ACC112 (cell line): ENCODE measurements around the gene FBXO36.

ENCODE experiments used
- H2AFZ ChIP-seq: fragments of 200-600 bp; sonication (generic); one replicate; pipeline ENCODE4 v1.6.0; 2017; ENCODE audit warnings: antibody characterized with exemption, low read length; ENCODE audit not compliant: unreplicated experiment
- H3K27ac ChIP-seq: fragments of 200-600 bp; sonication (generic); 2 replicates; pipeline ENCODE4 v1.5.1; 2014; ENCODE audit warnings: low read depth, mild to moderate bottlenecking, antibody characterized with exemption, low read length, moderate library complexity
- H3K27me3 ChIP-seq: fragments of 200-600 bp; sonication (generic); 2 replicates; pipeline ENCODE4 v1.6.1; 2014; ENCODE audit warnings: mild to moderate bottlenecking, antibody characterized with exemption, low read length, moderate library complexity, mixed read lengths; ENCODE audit not compliant: insufficient read depth
- H3K36me3 ChIP-seq: fragments of 200-600 bp; sonication (generic); 2 replicates; pipeline ENCODE4 v1.6.1; 2016; ENCODE audit warnings: mild to moderate bottlenecking, antibody characterized with exemption, low read length, moderate library complexity, mixed read lengths; ENCODE audit not compliant: insufficient read depth
- H3K4me1 ChIP-seq: fragments of 200-600 bp; sonication (generic); one replicate; pipeline ENCODE4 v1.6.1; 2016; ENCODE audit warnings: low read length, mixed read lengths; ENCODE audit not compliant: insufficient read depth, unreplicated experiment, control insufficient read depth
- H3K4me3 ChIP-seq: fragments of 200-600 bp; sonication (generic); 2 replicates; pipeline ENCODE4 v1.5.1; 2014; ENCODE audit warnings: mild to moderate bottlenecking, low read depth, low read length
- H3K79me2 ChIP-seq: fragments of 200-600 bp; sonication (generic); one replicate; pipeline ENCODE4 v1.6.0; 2016; ENCODE audit warnings: low read length; ENCODE audit not compliant: control insufficient read depth, unreplicated experiment, insufficient read depth

FBXO36 gene, protein sequence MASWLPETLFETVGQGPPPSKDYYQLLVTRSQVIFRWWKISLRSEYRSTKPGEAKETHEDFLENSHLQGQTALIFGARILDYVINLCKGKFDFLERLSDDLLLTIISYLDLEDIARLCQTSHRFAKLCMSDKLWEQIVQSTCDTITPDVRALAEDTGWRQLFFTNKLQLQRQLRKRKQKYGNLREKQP

DNA sequence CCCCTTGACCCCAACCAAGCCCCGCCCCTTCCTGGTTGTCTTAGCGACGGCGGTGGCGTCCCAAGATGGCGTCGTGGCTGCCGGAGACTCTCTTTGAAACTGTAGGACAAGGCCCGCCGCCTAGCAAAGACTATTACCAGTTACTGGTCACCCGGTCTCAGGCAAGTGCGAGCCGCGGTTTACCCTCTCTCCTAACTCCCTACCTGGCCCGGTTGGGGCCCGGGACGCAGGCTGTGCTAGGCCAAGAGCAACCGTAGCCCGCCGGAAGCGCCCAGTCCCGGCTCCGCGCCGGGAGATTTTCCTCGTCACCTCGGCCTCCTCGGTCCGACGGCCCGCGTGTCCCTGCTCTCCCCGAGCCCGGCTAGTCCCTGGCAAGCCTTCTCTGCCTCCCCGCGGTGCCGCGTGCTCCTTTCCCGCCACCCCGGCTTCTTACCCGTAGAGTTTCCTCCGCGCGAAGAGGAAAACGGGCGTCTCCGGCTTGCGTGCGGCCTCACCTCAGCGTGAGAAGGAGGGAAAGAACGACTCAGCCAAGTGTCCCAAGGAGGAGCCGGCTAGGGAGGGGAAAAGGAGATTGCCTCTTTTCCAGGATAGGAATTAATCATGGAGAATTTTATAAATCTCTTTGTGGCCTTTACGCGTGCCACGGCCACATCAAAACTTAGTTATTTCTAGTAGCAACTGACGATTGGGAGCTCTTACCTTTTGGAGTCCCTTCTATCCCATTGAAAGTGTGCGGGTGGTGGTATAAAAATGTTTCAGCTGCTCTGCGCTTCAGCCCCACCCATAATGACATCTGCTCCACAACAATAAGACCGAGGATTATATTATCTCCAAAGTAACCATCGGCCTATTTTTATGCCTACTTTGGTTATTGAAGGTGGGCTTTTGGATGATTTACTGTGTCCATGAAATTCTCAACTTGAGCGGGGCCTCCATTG is at the start of gene FBXO36:
FBXO36 (plus strand) TSS at position 55 of the 938 bp plus-strand sequence; CDS start at position 66, 11 bp downstream.
- H3K27me3 ChIP-seq = no peaks in the 10 kb centered on the region
- H2AFZ ChIP-seq = peak within 1 kb of the TSS; percentile 99
- peaks cover 11% of the 10 kb centered on the region for H3K36me3 ChIP-seq
- peak within 1 kb of the TSS; percentile 93 for H3K4me3 ChIP-seq
- peak within 1 kb of the TSS; percentile 94 for H3K27ac ChIP-seq
- H3K79me2 ChIP-seq = peaks cover 57% of the 10 kb centered on the region
- peaks cover 22% of the 10 kb centered on the region for H3K4me1 ChIP-seq

DNA sequence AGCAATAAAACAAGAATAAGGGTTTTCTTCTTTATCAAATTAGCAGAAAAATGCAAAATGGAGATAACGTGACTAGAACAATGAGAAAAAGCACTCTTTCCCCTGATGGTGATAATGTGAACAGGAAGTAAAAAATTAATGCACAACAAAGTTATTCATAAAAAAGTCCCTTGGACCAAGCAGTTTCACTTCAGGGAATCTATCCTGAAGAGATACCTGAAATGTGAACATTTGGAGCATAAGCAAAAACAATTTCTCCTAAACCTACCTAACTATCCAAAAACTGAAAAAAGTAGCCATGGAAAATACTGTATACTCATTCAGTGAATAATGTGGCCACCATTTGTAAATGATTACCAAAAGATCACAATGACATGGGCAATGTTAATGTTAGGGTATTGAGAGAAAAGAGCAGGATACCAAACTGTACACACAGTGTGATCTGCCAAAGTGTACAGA is 49.2 kb upstream of the FBXO36 start:
- peaks cover 23% of the 10 kb centered on the region for H3K36me3 ChIP-seq
- H3K27ac ChIP-seq = no peak overlapping the region
- no peak overlapping the region for H3K4me3 ChIP-seq
- H3K4me1 ChIP-seq = no peaks in the 10 kb centered on the region
- H3K27me3 ChIP-seq = no peaks in the 10 kb centered on the region
- H3K79me2 ChIP-seq = peaks cover 83% of the 10 kb centered on the region
- no peak overlapping the region for H2AFZ ChIP-seq

DNA sequence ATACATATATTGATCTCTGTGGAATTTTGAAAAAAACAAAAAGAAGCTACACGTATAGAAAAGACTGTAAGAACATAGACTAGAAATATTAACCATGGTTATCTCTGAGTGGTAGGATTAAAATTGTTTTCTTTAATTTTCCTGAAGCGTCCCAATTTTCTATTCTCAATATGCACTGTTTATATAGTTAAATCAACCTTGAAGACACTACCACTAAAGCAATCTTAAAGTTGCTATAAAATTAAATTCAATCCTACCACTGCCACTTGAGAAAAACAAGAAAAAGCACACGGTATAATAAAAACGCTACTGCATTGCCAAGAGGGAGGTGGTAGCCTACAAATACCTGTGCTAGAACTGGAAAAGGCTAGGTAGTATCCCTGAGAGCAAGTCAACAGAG is 47.7 kb upstream of the FBXO36 start:
- H3K4me3 ChIP-seq = no peak overlapping the region
- H3K4me1 ChIP-seq = no peaks in the 10 kb centered on the region
- no peak overlapping the region for H2AFZ ChIP-seq
- no peaks in the 10 kb centered on the region for H3K27me3 ChIP-seq
- H3K27ac ChIP-seq = no peak overlapping the region
- H3K79me2 ChIP-seq = peaks cover 75% of the 10 kb centered on the region
- peaks cover 18% of the 10 kb centered on the region for H3K36me3 ChIP-seq

DNA sequence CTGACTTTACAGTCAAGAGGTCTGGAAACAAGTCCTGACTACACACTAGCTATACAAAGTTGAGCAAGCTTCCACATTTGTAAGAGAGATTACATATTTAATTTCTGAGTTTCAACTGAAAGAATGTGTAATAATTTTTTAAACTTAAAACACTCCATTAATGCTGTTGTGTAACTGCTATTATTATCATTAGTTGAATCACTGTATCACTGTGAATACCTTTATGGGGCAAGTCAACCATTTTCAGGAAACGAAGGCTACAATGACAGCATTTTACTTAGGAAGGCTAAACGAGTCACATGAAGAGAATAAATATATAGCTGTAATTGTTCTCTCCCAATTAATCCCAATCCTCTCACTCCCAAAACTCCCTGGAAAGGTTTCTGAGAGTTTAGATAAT is 46.8 kb upstream of the FBXO36 start:
- H3K27ac ChIP-seq = no peak overlapping the region
- H2AFZ ChIP-seq = no peak overlapping the region
- H3K79me2 ChIP-seq = peaks cover 75% of the 10 kb centered on the region
- H3K4me3 ChIP-seq = no peak overlapping the region
- H3K36me3 ChIP-seq = peaks cover 17% of the 10 kb centered on the region
- H3K27me3 ChIP-seq = no peaks in the 10 kb centered on the region
- no peaks in the 10 kb centered on the region for H3K4me1 ChIP-seq

DNA sequence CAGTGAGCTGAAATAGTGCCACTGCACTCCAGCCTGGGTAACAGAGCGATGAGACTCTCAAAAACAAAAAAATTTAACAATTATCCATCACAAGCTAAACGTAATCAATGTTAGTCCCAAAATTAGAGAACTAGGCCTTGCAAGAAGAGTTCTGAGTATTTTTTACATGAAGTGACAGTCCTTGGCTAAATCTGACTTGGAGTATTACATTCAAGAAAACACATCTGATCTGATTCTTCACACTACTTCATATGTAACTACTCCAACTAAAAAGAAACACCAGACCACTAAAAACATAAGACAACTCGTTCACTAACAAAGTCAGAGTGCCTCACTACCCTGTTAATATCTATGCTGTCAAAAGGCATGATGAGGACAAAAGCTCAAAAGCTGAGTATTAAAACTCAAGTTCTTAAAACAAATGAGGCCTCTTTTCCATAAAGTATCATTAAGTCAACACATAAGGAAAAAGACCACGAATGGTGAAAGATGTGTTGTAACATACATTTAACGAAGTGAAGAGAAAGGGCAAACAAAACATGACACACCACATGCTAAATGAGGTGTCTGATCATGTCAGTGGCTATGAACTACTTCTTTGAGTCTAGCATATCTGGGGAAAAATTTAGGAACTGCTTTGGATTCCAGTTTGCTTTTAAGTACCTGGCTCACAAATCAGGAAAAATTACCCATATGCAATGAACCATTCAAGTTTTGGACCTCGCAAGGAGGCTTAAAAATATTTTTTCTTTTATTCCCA is 42.9 kb upstream of the FBXO36 start:
- Histone ChIP-seq H3K27me3 (no peaks in the 10 kb centered on the region), H3K79me2 (peaks cover 75% of the 10 kb centered on the region), H3K27ac (no peak overlapping the region), H3K4me3 (no peak overlapping the region), H3K4me1 (no peaks in the 10 kb centered on the region), H2AFZ (no peak overlapping the region), H3K36me3 (peaks cover 14% of the 10 kb centered on the region)

DNA sequence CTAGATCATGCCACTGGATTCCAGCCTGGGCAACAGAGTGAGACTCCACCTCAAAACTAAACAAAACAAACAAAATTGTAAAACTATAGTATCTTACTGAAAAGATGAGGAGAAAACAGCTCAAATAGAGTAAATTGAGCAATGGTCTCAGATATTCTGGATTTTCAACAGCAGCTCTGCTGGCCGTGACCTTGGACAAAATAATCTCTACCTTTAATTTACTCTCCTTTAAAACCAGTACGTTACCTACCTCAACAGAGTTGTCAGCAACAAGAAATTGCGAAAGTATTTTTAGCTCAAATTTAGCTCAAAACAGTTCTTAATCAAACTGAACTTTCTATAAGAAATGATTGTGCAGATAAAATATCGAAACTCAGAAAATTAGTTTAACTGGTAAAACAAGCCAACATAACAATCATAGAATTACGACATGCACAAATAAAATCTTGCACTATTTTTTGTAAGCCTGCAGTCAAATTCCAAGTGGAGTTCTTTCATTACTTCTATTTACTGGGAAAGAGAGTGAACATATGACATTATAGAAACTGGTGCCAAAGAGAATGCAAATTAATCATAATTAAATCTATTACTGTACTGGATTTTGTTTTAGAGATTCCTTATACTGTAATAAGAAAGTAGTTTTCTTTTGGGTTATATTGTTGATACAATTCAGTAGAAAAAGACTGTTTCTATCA is 41.3 kb upstream of the FBXO36 start:
- no peak overlapping the region for H3K27ac ChIP-seq
- no peak overlapping the region for H2AFZ ChIP-seq
- no peak overlapping the region for H3K4me3 ChIP-seq
- peaks cover 76% of the 10 kb centered on the region for H3K79me2 ChIP-seq
- no peaks in the 10 kb centered on the region for H3K4me1 ChIP-seq
- no peaks in the 10 kb centered on the region for H3K27me3 ChIP-seq
- H3K36me3 ChIP-seq = peaks cover 10% of the 10 kb centered on the region

DNA sequence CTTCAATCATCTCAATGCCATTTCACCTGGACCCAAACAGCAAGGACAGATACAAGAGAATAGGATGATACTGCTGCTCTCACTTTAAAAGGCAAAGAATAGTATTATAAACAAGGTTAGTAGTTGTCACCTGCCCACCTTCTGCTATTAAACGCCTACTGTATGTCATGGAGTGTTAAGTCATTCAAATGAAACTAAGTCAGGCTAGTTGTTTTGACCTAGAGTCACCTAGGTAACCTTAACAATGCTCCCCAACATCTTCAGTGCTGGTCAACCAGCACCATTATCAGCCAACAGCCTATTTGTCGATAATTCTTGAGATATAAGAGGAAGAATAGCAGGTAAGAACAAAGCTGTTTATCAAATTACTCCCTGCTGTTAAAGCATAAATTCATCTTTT is 39.7 kb upstream of the FBXO36 start:
- H3K27ac ChIP-seq = no peak overlapping the region
- no peak overlapping the region for H3K4me3 ChIP-seq
- peaks cover 10% of the 10 kb centered on the region for H3K36me3 ChIP-seq
- peaks cover 1% of the 10 kb centered on the region for H3K4me1 ChIP-seq
- peaks cover 81% of the 10 kb centered on the region for H3K79me2 ChIP-seq
- no peaks in the 10 kb centered on the region for H3K27me3 ChIP-seq
- no peak overlapping the region for H2AFZ ChIP-seq

DNA sequence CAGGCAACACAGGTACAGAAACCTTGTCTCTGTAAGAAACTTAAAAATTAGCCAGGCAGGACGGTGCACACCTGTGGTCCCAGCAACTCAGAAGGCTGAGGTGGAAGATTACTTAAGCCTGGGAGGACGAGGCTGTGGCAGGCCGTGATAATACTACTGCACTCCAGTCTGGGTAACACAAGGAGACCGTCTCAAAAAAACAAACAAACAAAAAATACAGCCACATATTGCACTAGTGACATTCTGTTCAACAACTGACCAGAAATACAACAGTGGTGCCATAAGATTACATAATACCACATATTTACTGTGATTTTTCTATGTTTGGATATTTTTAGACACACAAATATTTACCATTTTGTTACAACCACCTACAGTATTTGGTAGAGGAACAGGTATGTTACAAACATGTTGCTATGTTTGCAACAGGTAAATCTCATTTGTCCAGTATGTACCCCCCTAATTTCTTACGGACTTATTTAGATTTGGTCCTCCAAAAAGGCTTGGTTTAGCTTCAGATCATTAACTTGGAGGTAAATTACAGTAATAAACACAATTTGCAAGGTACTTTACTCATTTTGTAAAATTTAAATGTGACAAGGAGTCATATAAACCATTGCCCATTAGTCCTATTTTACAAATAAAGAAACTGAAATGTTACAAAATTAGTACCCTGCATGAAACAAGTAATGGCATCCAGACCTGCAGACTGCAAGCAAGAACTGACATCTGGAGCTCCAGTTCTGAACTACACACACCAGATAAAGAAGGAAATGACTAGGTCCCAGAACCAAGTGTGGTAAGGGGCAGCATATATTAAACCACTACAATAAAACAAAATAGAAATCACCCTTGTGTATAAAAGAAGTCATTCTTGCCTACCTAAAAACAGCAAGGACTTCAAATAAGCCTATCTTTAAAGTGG is 37.3 kb upstream of the FBXO36 start:
- Histone ChIP-seq H3K27ac (no peak overlapping the region), H3K27me3 (no peaks in the 10 kb centered on the region), H2AFZ (no peak overlapping the region), H3K4me3 (no peak overlapping the region), H3K36me3 (no peaks in the 10 kb centered on the region; the same call in 1 of the 2 replicates), H3K4me1 (peaks cover 11% of the 10 kb centered on the region), H3K79me2 (peaks cover 94% of the 10 kb centered on the region)

DNA sequence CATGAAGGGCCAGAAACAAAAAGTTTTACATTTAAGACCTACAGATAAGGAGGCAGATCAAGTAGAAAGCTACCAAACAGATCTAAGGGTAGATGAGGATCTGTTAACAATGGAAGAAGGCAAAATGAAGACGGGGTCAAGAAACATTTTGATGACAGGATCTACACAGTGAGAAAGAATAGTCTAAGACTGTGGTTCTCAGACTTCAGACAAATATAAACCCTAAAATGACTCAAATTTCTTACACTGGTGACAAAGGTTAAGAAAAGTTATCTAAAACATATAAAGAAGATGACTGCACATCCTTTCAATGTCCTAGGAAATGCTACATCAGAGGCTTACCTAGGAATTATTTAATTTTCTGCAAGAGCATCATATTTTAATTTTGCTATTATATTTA is 34.9 kb upstream of the FBXO36 start:
- H3K79me2 ChIP-seq = peaks cover 94% of the 10 kb centered on the region
- H3K27ac ChIP-seq = no peak overlapping the region
- no peaks in the 10 kb centered on the region for H3K27me3 ChIP-seq

More for the DNA sequence above, 34.9 kb upstream of the FBXO36 start:
- H3K36me3 ChIP-seq = no peaks in the 10 kb centered on the region
- no peak overlapping the region for H3K4me3 ChIP-seq
- H3K4me1 ChIP-seq = peaks cover 11% of the 10 kb centered on the region
- H2AFZ ChIP-seq = no peak overlapping the region
